ENCODE data around the gene RPL29.
"Not testable (repeated sequence)": the region's sequence is repeated elsewhere in the genome, so short reads cannot be mapped to it uniquely, and the experiment has no call there.

The RPL29 gene

DNA sequence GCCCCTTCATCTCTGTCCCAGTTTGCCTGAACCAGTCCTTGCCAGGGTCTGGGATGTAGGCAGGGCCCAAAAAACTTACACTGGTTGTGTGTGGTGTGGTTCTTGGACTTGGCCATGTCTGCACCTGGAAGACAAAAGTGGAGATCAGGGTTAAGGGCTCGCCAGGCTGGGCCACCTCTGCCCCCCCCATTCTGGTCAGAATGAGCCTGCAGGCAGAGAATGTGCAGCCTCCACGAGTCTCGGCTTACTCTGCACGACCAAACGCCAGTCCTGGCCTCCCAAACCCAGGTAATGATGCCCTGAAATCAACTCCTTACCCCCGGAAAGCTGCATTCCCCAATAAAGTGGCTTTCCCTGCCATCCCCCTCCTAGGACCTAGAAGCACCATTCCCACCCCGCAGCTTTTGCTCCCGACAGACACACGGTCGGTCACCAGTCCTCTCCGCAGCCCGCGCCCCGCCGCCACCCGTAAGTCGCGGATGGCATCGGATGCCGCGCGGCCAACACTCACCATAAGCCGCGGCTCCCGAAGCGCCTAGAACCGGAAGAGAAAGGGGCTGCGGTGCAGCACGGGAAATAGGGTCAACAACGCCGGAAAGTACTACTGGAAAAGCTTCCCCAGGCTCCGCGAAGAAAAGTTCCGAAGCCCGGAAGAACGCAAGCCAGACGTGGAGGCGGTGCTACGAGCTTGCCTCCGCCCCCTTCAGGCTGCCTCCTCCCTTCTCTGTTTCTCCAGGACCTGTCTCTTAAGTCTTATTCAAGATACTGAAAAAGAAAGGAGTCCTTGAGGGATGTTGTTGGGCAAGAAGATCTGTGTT, at the start of gene RPL29:
Gene RPL29, minus strand, starts transcription at position 550 of the 818 bp plus-strand sequence. Its CDS starts 434 bp downstream, at position 116.
- peak; percentile 88 for DNase-seq

DNA sequence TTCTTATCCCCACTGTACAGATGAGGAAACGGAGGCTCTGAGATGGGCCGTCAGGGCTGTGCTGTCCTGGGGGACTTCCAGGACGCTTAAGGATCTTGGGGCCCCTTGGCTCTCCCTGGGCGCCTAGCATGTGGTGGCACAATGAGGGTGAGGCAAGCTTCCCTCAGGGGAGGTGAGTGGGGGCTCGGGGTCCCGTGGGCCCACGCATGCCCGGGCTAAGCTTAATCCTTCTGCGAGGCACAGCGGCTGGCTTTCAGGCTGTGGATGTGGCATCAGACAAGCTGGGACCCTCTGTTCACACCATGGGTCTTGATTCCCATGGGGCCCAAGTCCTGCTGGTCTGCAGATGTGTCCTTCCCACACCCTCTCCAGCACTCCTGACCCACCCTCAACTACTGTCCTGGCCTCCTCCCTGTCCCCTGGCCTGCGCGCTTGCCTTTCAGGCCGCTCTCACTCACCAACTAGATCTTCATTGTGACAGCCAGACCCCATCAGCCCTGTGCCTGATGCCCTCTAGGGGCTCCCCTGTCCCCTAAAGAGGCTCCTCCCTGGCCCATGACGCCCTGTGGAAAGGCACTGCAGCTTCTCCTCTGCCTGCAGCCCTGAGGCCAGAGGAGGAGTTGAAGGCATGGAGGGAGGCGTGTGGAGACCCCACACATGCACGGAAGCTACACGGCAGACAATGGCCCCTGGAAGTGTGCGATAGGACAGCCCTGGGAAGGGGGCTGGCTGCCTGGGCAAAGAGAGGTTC, 49.3 kb upstream of the RPL29 start:
- DNase-seq = no peak

DNA sequence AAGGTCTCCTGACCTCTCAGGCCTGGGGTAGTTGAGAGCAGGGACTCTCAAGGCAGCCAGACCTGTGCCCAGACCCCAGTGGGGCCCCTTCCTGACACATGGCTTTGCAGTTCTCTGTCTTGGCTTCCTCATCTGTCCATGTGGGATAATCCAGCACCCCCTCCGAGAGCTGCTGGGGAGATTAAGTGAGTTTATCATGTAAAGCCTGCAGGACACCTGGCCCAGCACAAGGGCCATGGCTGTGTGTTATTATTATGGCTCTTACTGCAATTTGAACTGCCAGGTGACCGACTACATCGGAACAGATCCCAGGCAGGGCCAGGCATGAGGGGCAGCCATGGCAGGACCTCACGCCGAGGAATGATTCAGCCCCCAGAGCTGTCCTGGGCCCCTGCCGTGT, 48.1 kb upstream of the RPL29 start:
- no peak for DNase-seq

DNA sequence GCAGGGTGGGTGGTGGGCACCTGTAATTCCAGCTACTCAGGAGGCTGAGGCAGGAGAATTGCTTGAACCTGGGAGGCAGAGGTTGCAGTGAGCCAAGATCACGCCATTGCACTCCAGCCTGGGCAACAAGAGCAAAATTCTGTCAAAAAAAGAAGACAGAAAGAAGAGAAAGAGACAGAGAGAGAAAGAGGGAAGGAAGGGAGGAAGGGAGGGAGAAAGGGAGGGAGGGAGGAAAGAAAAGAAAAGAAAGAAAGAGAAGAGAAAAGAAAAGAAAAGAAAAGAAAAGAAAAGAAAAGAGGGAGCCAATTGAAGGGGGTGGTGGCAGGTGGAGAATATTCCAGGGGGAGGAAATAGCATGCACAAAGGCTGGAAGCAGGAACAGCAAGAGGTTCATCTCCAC, 47.3 kb upstream of the RPL29 start:
- DNase-seq = not testable (repeated sequence)

- no peak for DNase-seq
Observed at GRCh38 chr3:52041118-52041731, 45.5 kb upstream of the RPL29 start.

- no peak for DNase-seq
Observed at GRCh38 chr3:52040600-52040999, 44.9 kb upstream of the RPL29 start.

DNA sequence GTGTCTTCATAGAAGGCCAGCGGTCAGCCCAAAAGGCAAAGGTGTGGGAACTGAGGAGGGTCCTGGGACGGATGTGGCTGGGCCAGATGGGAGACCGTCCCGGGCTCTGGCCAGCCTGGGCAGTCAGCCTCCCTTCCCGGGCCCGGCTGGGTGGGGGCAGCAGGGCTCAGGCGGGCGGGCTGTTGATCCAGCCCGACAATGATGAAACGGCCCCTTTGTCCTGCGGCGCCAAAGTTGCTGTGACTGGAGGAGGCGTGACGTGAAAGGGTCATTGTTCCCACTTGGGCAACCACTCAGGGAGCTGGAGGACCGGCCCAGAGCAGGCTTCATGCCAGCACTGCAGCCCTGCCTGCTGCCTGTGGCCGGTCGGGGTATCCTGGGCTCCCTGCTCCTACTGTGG, 44.2 kb upstream of the RPL29 start:
- no peak for DNase-seq

- DNase-seq = no peak
Observed at GRCh38 chr3:52039426-52039825, 43.7 kb upstream of the RPL29 start.

GRCh38 chr3:52038227-52038626, 42.5 kb upstream of the RPL29 start:
- DNase-seq = no peak

DNA sequence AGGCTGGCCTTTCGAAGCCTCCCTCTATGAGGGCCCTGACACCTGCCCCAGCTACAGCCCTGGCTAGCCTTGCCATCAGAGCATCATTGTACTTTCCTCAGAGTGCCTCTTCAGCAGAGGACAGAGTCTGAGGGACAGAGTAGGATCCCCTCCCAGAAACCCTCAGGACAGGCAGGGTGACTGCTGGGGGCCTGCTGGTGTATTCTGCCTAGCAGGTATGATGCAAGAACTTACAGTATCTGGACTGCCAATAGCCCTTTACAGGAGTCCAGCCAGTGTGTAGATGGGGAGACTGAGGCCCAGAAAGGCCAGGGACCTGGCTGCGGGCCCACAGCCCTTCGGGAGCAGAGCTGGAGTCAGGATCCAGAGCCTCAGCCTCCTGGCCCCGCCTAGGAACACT, 41.6 kb upstream of the RPL29 start:
- no peak for DNase-seq

DNA sequence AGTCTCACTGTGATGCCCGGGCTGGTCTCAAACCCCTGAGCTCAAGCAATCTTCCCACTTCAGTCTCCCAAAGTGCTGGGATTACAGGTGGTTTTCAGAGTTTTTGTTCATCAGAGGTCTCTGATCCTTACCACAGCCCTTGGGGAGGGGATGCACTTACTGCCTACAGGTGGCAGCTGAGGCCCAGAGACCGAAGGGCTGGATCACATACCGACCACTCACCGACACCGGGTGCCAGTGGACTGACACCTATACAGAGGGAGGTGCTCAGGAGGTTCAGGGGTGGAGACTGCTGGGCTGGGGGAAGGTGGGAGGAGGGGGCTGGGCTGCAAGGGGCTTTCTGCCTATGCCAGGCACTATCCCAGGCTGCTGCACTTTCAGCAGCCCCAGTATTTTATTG, 41.1 kb upstream of the RPL29 start:
- DNase-seq = no peak

GRCh38 chr3:52036222-52036694, 40.6 kb upstream of the RPL29 start:
- no peak for DNase-seq

GRCh38 chr3:52034651-52035050, 39.0 kb upstream of the RPL29 start:
- no peak for DNase-seq

- no peak for DNase-seq
Observed at GRCh38 chr3:52034212-52034611, 38.5 kb upstream of the RPL29 start.

DNA sequence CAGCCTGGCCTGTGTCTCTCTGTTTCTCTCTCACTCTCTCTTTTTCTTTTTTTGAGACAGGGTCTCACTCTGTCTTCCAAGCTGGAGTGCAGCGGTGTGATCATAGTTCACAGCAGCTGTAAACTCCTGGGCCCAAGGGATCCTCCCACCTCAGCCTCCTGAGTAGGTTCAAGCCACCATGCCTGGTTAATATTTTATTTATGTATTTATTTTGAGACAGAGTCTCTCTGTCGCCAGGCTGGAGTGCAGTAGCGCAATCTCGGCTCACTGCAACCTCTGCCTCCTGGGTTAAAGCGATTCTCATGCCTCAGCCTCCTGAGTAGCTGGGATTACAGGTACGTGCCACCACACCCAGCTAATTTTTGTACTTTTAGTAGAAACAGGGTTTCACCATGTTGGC, 38.1 kb upstream of the RPL29 start:
- DNase-seq = not testable (repeated sequence)

DNA sequence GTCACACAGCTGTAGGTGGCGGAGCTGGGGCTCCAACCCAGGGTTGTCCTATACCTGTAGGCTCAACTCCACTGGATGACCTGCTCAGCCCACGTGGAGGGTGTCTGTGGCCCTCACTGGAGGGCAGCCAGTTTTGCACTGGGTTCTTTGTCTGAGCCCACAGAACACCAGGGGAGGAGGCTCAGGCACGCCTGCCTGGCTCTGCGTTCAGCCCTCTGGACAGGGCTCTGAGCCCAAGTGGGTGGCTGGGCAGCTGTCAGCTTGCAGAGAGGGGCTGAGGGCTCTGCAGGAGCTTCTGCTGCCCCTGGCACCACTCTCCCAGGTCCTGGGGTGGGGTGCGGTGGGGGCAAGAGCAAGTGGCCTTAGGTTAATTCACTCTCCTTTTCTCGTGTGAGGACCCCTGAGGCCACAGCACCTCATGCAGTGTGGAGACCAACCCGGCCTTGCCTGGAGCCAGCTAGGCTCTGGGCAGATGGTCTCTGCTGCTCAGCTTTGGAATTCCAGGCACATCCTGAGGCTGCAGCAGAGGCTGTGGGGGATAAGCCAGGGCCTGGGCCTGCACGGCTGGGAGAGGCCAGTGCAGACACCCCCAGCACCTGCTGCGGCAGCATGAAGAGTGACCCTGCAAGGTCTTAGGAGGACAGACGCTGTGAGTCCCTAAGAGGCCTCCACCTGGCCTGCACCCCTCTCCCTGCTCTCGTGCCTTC, 37.2 kb upstream of the RPL29 start:
- DNase-seq = no peak

- no peak for DNase-seq
Observed at GRCh38 chr3:52031896-52032295, 36.2 kb upstream of the RPL29 start.

GRCh38 chr3:52030714-52031310, 35.1 kb upstream of the RPL29 start:
- no peak for DNase-seq

DNA sequence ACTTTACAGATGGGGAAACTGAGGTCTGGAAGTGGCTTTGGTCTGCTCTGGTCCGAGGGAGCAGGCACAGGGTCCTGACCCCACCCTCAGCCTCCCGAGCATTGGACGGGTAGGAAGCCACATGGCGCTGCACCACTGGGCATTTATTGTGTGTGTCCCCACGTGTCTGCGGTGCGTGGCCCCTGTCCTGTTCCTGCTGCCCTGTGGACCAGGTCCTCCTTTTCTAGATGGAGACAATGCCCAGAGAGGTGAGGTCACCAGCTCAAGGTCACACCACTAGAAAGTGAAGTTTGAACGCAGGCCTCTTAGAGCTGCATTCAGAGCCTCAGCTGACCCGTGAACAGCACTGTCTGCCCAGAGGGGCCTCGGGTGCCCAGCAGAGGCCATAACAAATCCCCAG, 33.8 kb upstream of the RPL29 start:
- DNase-seq = no peak

GRCh38 chr3:52029053-52029452, 33.4 kb upstream of the RPL29 start:
- no peak for DNase-seq

GRCh38 chr3:52028572-52028971, 32.9 kb upstream of the RPL29 start:
- no peak for DNase-seq

GRCh38 chr3:52026041-52026440, 30.3 kb upstream of the RPL29 start:
- DNase-seq = peak; percentile 10

DNA sequence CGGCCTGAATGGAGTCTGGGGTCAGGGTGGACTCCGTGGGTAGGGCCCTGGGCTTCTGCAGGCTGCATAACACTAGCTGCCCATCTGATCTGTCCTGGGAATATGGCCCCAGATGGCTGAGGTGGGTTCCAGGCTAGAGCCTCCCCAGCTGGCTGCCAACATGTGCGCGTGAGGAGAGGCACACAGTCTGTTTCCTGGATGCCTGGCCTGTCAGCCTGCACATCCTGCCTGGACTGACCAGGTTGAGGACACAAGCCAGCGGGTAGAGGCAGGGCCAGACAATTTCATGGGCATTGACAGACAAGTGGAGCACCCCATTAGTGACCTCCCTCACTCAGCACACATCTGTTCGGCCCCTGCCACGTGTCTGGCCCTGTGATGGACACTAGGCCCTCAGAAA, 29.8 kb upstream of the RPL29 start:
- DNase-seq = no peak
